Activated CD4-positive, alpha-beta T cell treated with anti-CD3 and anti-CD28 coated beads, Interleukin-2, amount 10 ng/mL, durations not matched to agents 24 days and 14 days (primary cell): Measurements from ENCODE around the gene NCK1. TPM values are rescaled to one million over a fixed set of nuclear protein-coding genes. Genes with fewer than 3 reads are reported as not detected.
"Not testable (repeated sequence)": the region's sequence is repeated elsewhere in the genome, so short reads cannot be mapped to it uniquely, and the experiment has no call there.

Experiments
- DNase-seq: peaks from one replicate; pipeline ENCODE4 v3.0.0; 2022
- H3K27ac Mint-ChIP-seq: one replicate; pipeline ENCODE4 v1.8.0; 2022; ENCODE audit warnings: mild to moderate bottlenecking, mixed read lengths
- H3K27me3 Mint-ChIP-seq: one replicate; pipeline ENCODE4 v1.8.0; 2022; ENCODE audit warnings: mixed read lengths
- H3K36me3 Mint-ChIP-seq: one replicate; pipeline ENCODE4 v1.8.0; 2022; ENCODE audit warnings: low read depth, mild to moderate bottlenecking, mixed read lengths
- H3K4me1 Mint-ChIP-seq: one replicate; pipeline ENCODE4 v1.8.0; 2021; ENCODE audit warnings: mixed read lengths
- H3K4me3 Mint-ChIP-seq: one replicate; pipeline ENCODE4 v1.8.0; 2022; ENCODE audit warnings: mild to moderate bottlenecking, moderate library complexity, mixed read lengths
- H3K9me3 Mint-ChIP-seq: one replicate; pipeline ENCODE4 v1.8.0; 2021; ENCODE audit warnings: mixed read lengths
- intact Hi-C: fragments of 100-400 bp; cut with micrococcal nuclease; formaldehyde crosslinking; loops from one replicate; pipeline ENCODE4 v1.15.1; 2023
- total RNA-seq: library from RNA; stranded (reverse); gene quantifications from 2 replicates; pipeline ENCODE4 v1.2.3, GENCODE V29; 2022

NCK1 gene
- total RNA-seq, 1 donor from 2014 or later = 34.7 TPM

DNA sequence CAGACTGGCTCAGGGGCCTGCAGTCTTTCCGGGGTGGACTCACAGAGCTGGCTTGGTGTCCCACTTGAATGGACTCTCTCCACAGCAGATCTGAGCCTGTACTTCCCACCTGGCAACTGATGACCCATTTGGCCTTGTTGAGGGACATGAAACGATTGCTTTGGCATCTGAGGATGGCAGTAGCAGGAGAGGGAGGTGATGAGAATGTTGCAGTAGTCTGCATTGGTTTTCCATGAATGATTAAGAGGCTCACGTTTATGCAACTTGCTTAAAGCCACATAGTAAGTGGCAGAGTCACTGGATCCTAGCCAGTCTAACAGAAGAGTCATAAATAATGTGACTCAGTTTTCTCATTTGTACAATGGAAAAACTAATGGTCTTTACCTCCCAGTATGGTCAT is 117.7 kb downstream of the NCK1 start:
- Mint-ChIP-seq H3K27me3 (no peaks in the 10 kb centered on the region), H3K36me3 (no peaks in the 10 kb centered on the region)

DNA sequence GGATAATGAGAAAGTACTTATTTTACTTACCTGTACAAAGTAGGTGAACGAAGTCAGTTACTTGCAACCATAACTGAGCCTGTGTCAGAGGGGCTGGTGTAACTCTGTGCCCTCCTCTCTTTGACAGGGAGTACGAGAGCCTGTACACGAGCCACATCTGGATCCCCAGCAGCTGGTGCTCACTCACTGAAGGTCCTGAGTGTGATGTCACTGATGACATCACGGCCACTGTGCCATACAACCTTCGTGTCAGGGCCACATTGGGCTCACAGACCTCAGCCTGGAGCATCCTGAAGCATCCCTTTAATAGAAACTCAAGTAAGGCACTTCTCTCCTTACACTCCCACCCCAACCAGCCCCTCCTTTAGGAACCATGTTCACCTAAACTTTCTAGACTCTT is 120.0 kb downstream of the NCK1 start:
- Mint-ChIP-seq H3K9me3 (peaks cover under 1% of the 10 kb centered on the region), H3K36me3 (no peaks in the 10 kb centered on the region), H3K4me3 (no peak overlapping the region), H3K4me1 (no peaks in the 10 kb centered on the region), H3K27me3 (no peaks in the 10 kb centered on the region), H3K27ac (no peak overlapping the region)
- intact Hi-C loops = no loop called here
- DNase-seq = no peak

More for the DNA sequence above, 117.7 kb downstream of the NCK1 start:
- Mint-ChIP-seq H3K9me3 (peaks cover 4% of the 10 kb centered on the region), H3K4me1 (no peaks in the 10 kb centered on the region), H3K4me3 (no peak overlapping the region), H3K27ac (no peak overlapping the region)
- intact Hi-C loops = no loop called here
- DNase-seq = peak; percentile 43

DNA sequence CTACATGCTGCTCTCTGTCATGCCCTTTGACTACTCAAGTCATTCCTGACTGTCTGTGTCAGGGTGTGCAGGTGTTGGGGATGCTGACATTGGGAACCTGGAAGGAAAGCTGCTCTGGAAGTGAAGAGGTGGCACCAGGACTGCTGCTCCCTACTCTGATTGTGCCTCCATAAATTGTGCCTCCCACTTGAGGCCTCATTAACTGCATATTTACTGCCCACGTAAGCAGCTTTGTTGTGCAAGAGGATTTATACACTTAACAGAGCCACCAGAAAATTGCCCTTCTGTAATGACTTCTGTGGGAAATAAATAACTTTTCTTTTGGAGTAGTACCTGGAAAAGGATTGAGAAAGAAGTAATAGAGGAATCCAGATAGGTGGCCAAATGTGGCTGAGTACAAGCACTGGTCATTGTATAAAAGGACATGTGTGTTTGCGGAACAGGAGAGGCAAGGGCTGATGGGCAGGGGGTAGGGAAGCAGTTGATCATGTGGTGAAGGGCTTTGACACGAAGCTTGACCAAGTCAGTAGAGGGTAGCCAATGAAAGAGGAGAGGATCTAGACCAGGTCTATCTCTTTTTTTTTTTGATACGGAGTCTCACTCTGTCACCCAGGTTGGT is 120.6 kb downstream of the NCK1 start:
- intact Hi-C loops = no loop called here
- no peaks in the 10 kb centered on the region for H3K4me1 Mint-ChIP-seq
- H3K27ac Mint-ChIP-seq = no peak overlapping the region
- H3K27me3 Mint-ChIP-seq = no peaks in the 10 kb centered on the region
- H3K9me3 Mint-ChIP-seq = no peaks in the 10 kb centered on the region
- no peaks in the 10 kb centered on the region for H3K36me3 Mint-ChIP-seq
- DNase-seq = no peak
- H3K4me3 Mint-ChIP-seq = no peak overlapping the region

- intact Hi-C loops = no loop called here
- H3K9me3 Mint-ChIP-seq = no peaks in the 10 kb centered on the region
- H3K4me1 Mint-ChIP-seq = no peaks in the 10 kb centered on the region
- no peak overlapping the region for H3K27ac Mint-ChIP-seq
- no peak overlapping the region for H3K4me3 Mint-ChIP-seq
- H3K27me3 Mint-ChIP-seq = no peaks in the 10 kb centered on the region
- peak; percentile 46 for DNase-seq
- no peaks in the 10 kb centered on the region for H3K36me3 Mint-ChIP-seq
Observed at GRCh38 chr3:136984837-136985236, 122.8 kb downstream of the NCK1 start.

DNA sequence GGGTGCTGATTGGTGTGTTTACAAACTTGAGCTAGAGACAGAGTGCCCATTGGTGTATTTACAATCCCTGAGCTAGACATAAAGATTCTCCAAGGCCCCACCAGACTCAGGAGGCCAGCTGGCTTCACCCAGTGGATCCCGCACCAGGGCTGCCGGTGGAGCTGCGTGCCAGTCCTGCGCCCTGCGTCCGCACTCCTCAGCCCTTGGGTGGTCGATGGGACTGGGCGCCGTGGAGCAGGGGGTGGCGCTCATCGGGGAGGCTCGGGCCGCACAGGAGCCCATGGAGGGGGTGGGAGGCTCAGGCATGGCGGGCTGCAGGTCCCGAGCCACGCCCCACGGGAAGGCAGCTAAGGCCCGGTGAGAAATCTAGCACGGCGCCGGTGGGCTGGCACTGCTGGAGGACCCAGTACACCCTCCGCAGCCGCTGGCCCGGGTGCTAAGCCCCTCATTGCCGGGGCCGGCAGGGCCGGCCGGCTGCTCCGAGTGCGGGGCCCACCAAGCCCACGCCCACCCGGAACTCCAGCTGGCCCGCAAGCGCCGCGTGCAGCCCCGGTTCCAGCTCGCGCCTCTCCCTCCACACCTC is 125.5 kb downstream of the NCK1 start:
- H3K4me3 Mint-ChIP-seq, H3K27me3 Mint-ChIP-seq, DNase-seq, H3K36me3 Mint-ChIP-seq, H3K4me1 Mint-ChIP-seq, intact Hi-C loops, H3K9me3 Mint-ChIP-seq, H3K27ac Mint-ChIP-seq: not testable (repeated sequence)

DNA sequence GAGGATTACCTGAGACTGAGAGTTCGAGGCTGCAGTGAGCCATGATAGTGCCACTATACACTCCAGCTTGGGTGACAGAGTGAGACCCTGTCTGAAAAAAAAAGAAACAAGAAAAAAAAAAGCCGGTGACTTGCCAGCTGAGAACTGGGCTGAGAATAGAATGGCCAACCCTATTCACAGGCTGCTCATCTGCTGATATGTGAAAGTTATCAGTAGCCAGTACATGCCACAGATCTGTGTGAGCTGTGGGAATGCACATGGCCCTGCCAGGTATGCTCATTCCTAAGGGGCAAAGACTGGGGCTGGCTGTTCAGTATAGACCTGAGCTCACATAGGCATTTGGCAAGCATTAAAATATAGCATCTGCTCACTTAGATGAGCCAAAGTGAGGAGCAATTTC is 126.6 kb downstream of the NCK1 start:
- Mint-ChIP-seq H3K4me1 (no peaks in the 10 kb centered on the region), H3K4me3 (no peak overlapping the region), H3K36me3 (no peaks in the 10 kb centered on the region), H3K27me3 (no peaks in the 10 kb centered on the region), H3K27ac (no peak overlapping the region), H3K9me3 (no peaks in the 10 kb centered on the region)
- peak; percentile 40 for DNase-seq
- intact Hi-C loops = no loop called here

DNA sequence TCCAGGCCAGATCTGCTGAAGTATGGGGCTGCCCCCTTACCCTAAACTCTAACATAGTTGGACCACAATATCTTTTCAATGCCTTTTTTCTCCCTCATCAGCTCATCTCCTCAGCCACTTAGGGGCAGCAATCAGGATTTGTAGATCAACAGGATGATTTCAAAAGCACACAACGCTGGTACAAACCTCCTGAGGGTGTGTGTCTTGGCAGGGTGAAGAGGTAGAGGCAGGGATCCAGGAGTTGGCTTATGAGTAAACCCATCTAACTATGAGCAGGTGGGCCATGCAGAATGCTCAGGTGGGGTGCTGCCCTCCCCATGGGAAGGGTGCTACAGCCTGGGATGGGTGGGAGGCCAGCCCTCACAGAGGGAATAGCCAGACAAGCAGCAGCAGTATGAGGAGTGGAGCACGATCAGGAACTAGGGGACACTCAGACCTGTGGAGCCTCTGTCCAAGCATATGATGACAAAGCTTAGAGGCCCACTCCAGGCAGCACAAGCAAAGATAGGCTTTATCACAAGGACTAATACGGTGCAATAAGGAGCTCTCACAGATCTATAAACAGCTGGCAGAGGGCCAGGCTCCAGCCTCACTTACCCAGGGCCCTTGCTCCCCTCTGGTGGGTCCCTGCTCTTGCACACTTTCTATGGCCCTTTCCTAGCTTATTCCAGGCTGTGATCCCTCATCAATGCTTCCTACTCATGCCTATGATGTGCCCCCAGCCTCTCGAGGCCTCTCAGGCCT is 127.9 kb downstream of the NCK1 start:
- Mint-ChIP-seq H3K4me3 (no peak overlapping the region), H3K4me1 (peaks cover 1% of the 10 kb centered on the region), H3K36me3 (no peaks in the 10 kb centered on the region), H3K9me3 (no peaks in the 10 kb centered on the region), H3K27me3 (no peaks in the 10 kb centered on the region), H3K27ac (no peak overlapping the region)
- intact Hi-C loops = no loop called here
- DNase-seq = peak; percentile 50

DNA sequence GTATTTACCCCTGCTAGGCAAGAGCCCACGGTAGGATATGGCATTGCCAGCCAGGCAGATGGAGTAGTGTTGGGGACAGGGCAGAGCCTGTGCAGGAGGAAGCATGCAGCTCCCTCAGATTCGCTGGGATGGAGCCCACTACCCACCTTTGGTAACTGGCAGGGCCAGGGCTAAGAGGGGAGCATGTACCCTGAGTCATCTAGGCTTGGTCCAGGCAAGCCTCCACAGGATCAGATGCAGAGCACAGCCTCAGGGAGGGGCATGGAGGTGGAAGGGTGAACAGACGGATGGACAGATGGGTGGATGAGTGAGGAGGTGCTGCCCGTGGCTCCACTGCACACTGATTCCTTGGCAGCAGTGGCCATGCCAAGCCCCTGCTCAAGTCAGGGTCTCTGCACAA is 128.8 kb downstream of the NCK1 start:
- H3K4me3 Mint-ChIP-seq = no peak overlapping the region
- intact Hi-C loops = no loop called here
- H3K9me3 Mint-ChIP-seq = no peaks in the 10 kb centered on the region
- no peaks in the 10 kb centered on the region for H3K27me3 Mint-ChIP-seq
- no peak overlapping the region for H3K27ac Mint-ChIP-seq
- H3K4me1 Mint-ChIP-seq = peaks cover 5% of the 10 kb centered on the region
- H3K36me3 Mint-ChIP-seq = no peaks in the 10 kb centered on the region
- DNase-seq = peak; percentile 46

- H3K36me3 Mint-ChIP-seq = no peaks in the 10 kb centered on the region
- peak; percentile 51 for DNase-seq
- no peaks in the 10 kb centered on the region for H3K9me3 Mint-ChIP-seq
- intact Hi-C loops = no loop called here
- H3K4me3 Mint-ChIP-seq = no peak overlapping the region
- H3K27me3 Mint-ChIP-seq = no peaks in the 10 kb centered on the region
- H3K27ac Mint-ChIP-seq = no peak overlapping the region
- H3K4me1 Mint-ChIP-seq = peaks cover 5% of the 10 kb centered on the region
Observed at GRCh38 chr3:136992115-136992514, 130.1 kb downstream of the NCK1 start.

GRCh38 chr3:136994772-136995516 is 132.9 kb downstream of the NCK1 start:
- intact Hi-C loops = no loop called here

DNA sequence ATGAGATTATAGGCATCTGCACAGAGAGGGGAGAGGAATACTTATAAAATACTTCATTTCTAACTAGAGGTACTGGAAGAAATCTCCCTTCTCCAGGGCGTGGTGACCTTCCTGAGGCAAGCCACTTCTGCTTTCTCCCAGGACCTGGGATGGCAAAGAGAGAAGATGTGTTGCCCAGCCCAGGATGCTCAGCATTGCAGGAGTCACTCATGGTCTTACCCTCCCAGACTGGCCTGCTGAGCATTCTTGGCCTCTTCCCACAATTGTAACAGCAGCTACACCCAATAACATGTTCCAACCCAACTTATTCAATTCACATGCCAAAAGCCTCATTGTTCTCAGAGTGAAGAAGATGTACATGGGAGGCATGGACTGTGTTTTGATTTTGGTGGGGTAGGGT is 133.6 kb downstream of the NCK1 start:
- Mint-ChIP-seq H3K4me1 (peaks cover 5% of the 10 kb centered on the region), H3K27me3 (no peaks in the 10 kb centered on the region), H3K36me3 (no peaks in the 10 kb centered on the region), H3K9me3 (peaks cover 2% of the 10 kb centered on the region), H3K4me3 (no peak overlapping the region), H3K27ac (no peak overlapping the region)
- intact Hi-C loops = no loop called here
- peak; percentile 47 for DNase-seq

More at GRCh38 chr3:136994772-136995516, 132.9 kb downstream of the NCK1 start:
- peak; percentile 51 for DNase-seq
- no peaks in the 10 kb centered on the region for H3K27me3 Mint-ChIP-seq
- no peak overlapping the region for H3K27ac Mint-ChIP-seq
- no peaks in the 10 kb centered on the region for H3K9me3 Mint-ChIP-seq
- peaks cover 5% of the 10 kb centered on the region for H3K4me1 Mint-ChIP-seq
- H3K4me3 Mint-ChIP-seq = no peak overlapping the region
- no peaks in the 10 kb centered on the region for H3K36me3 Mint-ChIP-seq
